Raji (cell line): Measurements from ENCODE around the gene SLC25A51.

Experiments
- POLR2A ChIP-seq: IDR thresholded peaks from 2 replicates; pipeline ENCODE4 v1.6.1; 2011; ENCODE audit warnings: low read depth, low read length, control low read depth; ENCODE audit not compliant: insufficient read depth

Gene SLC25A51

GRCh38 chr9:37840560-37841194, 63.2 kb downstream of the SLC25A51 start:
- TF ChIP-seq POLR2A = no peak

GRCh38 chr9:37839496-37840461, 64.1 kb downstream of the SLC25A51 start:
- TF ChIP-seq POLR2A = no peak
